Stimulated activated CD8-positive, alpha-beta memory T cell treated with anti-CD3 and anti-CD28 coated beads, Interleukin-12 subunit alpha, Interleukin-12 subunit beta, amount 100 ng/mL, for 1 hour (primary cell): Measurements from ENCODE around the gene FAM168A.

Experiments used
- DNase-seq: peaks from one replicate; pipeline ENCODE4 v3.0.0-alpha.2; 2020; ENCODE audit warnings: low read depth

FAM168A gene

GRCh38 chr11:73426219-73426850 is 171.6 kb downstream of the FAM168A start:
- DNase-seq, result no peak

- DNase-seq, result no peak
These were observed 172.8 kb downstream of the FAM168A start for GRCh38 chr11:73425108-73425507.

- DNase-seq, result no peak
These were observed 174.4 kb downstream of the FAM168A start for GRCh38 chr11:73423506-73423905.

- DNase-seq, result no peak
These were observed 175.0 kb downstream of the FAM168A start for GRCh38 chr11:73422886-73423285.

- no peak for DNase-seq
These were observed 177.8 kb downstream of the FAM168A start for GRCh38 chr11:73420136-73420535.

GRCh38 chr11:73416786-73417185 is 181.1 kb downstream of the FAM168A start:
- no peak for DNase-seq

GRCh38 chr11:73415854-73416615 is 181.9 kb downstream of the FAM168A start:
- DNase-seq, result no peak

GRCh38 chr11:73414977-73415651 is 182.8 kb downstream of the FAM168A start:
- no peak for DNase-seq

- no peak for DNase-seq
These were observed 184.7 kb downstream of the FAM168A start for GRCh38 chr11:73413256-73413655.

- no peak for DNase-seq
These were observed 185.6 kb downstream of the FAM168A start for GRCh38 chr11:73412308-73412707.

GRCh38 chr11:73411031-73411430 is 186.9 kb downstream of the FAM168A start:
- no peak for DNase-seq

GRCh38 chr11:73410627-73411026 is 187.3 kb downstream of the FAM168A start:
- no peak for DNase-seq

GRCh38 chr11:73409431-73409830 is 188.5 kb downstream of the FAM168A start:
- DNase-seq, result no peak

GRCh38 chr11:73406619-73407018 is 191.3 kb downstream of the FAM168A start:
- no peak for DNase-seq

- no peak for DNase-seq
These were observed 191.8 kb downstream of the FAM168A start for GRCh38 chr11:73406131-73406530.

- no peak for DNase-seq
These were observed 192.8 kb downstream of the FAM168A start for GRCh38 chr11:73405146-73405510.

GRCh38 chr11:73404506-73405145 is 193.3 kb downstream of the FAM168A start:
- no peak for DNase-seq

- no peak for DNase-seq
These were observed 193.9 kb downstream of the FAM168A start for GRCh38 chr11:73404048-73404447.

- DNase-seq, result no peak
These were observed 194.4 kb downstream of the FAM168A start for GRCh38 chr11:73403541-73403940.

GRCh38 chr11:73402834-73403185 is 195.1 kb downstream of the FAM168A start:
- no peak for DNase-seq

GRCh38 chr11:73401924-73402833 is 195.7 kb downstream of the FAM168A start:
- no peak for DNase-seq
